Type B pancreatic cell (in vitro differentiated cells): ENCODE data around the gene PSMB11. TPM values are rescaled to one million over a fixed set of nuclear protein-coding genes. Genes with fewer than 3 reads are reported as not detected.

ENCODE experiments used
- DNase-seq: peaks from one replicate; pipeline ENCODE4 v3.0.0; 2021; ENCODE audit warnings: mixed read lengths; ENCODE audit not compliant: unreplicated experiment; ENCODE audit errors: extremely low spot score
- H3K27ac Mint-ChIP-seq: 2 replicates; pipeline ENCODE4 v1.8.0; 2021; ENCODE audit warnings: mild to moderate bottlenecking, mixed read lengths
- H3K27me3 Mint-ChIP-seq: 2 replicates; pipeline ENCODE4 v1.8.0; 2021; ENCODE audit warnings: mixed read lengths
- H3K36me3 Mint-ChIP-seq: 2 replicates; pipeline ENCODE4 v1.8.0; 2021; ENCODE audit warnings: mixed read lengths
- H3K4me1 Mint-ChIP-seq: one replicate; pipeline ENCODE4 v1.8.0; 2021; ENCODE audit warnings: mixed read lengths; ENCODE audit not compliant: unreplicated experiment
- H3K4me3 Mint-ChIP-seq: 2 replicates; pipeline ENCODE4 v1.8.0; 2021; ENCODE audit warnings: mild to moderate bottlenecking, mixed read lengths
- H3K9me3 Mint-ChIP-seq: 2 replicates; pipeline ENCODE4 v1.8.0; 2021; ENCODE audit warnings: mixed read lengths
- CTCF ChIP-seq: fragments of 200-600 bp; sonication (generic); conservative IDR thresholded peaks from 2 replicates; pipeline ENCODE4 v1.5.0; 2021; ENCODE audit warnings: antibody characterized with exemption, mild to moderate bottlenecking
- total RNA-seq: library from RNA; stranded (reverse); gene quantifications from 2 replicates; pipeline ENCODE4 v1.2.1, GENCODE V29; 2021; ENCODE audit warnings: low replicate concordance

The PSMB11 gene
- total RNA-seq, 1 donor from 2014 or later = not detected

GRCh38 chr14:23043145-23043544 lies 1.1 kb downstream of the PSMB11 start:
- no peak for DNase-seq
- Mint-ChIP-seq H3K4me1 (peaks cover 5% of the 10 kb centered on the region), H3K27ac (no peak overlapping the region), H3K9me3 (no peaks in the 10 kb centered on the region), H3K27me3 (peaks cover 7% of the 10 kb centered on the region), H3K4me3 (no peak overlapping the region), H3K36me3 (peaks cover 5% of the 10 kb centered on the region)
- no peak for TF ChIP-seq CTCF

GRCh38 chr14:23043754-23044153 lies 1.7 kb downstream of the PSMB11 start:
- peaks cover 7% of the 10 kb centered on the region for H3K27me3 Mint-ChIP-seq
- H3K4me1 Mint-ChIP-seq = peaks cover 5% of the 10 kb centered on the region
- H3K36me3 Mint-ChIP-seq = peaks cover 5% of the 10 kb centered on the region
- no peaks in the 10 kb centered on the region for H3K9me3 Mint-ChIP-seq
- no peak overlapping the region for H3K27ac Mint-ChIP-seq
- no peak for TF ChIP-seq CTCF
- DNase-seq = no peak
- no peak overlapping the region for H3K4me3 Mint-ChIP-seq

GRCh38 chr14:23044840-23045239 lies 2.8 kb downstream of the PSMB11 start:
- Mint-ChIP-seq H3K4me3 (no peak overlapping the region), H3K27ac (no peak overlapping the region), H3K27me3 (peaks cover 7% of the 10 kb centered on the region), H3K36me3 (peaks cover 5% of the 10 kb centered on the region), H3K4me1 (peaks cover 5% of the 10 kb centered on the region), H3K9me3 (no peaks in the 10 kb centered on the region)
- TF ChIP-seq CTCF = no peak
- no peak for DNase-seq

- H3K36me3 Mint-ChIP-seq = peaks cover 5% of the 10 kb centered on the region
- H3K4me1 Mint-ChIP-seq = peaks cover 5% of the 10 kb centered on the region
- no peak for DNase-seq
- peaks cover 7% of the 10 kb centered on the region for H3K27me3 Mint-ChIP-seq
- no peak overlapping the region for H3K27ac Mint-ChIP-seq
- H3K4me3 Mint-ChIP-seq = no peak overlapping the region
- no peak for TF ChIP-seq CTCF
- no peaks in the 10 kb centered on the region for H3K9me3 Mint-ChIP-seq
Observed at GRCh38 chr14:23045419-23046357, 3.7 kb downstream of the PSMB11 start.

- Mint-ChIP-seq H3K27ac (no peak overlapping the region), H3K36me3 (peaks cover 5% of the 10 kb centered on the region)
- no peak for DNase-seq
Observed at GRCh38 chr14:23047034-23047634, 5.1 kb downstream of the PSMB11 start.

More at GRCh38 chr14:23047034-23047634, 5.1 kb downstream of the PSMB11 start:
- no peaks in the 10 kb centered on the region for H3K9me3 Mint-ChIP-seq
- no peak overlapping the region for H3K4me3 Mint-ChIP-seq
- H3K27me3 Mint-ChIP-seq = peaks cover 7% of the 10 kb centered on the region
- peaks cover 5% of the 10 kb centered on the region for H3K4me1 Mint-ChIP-seq
- TF ChIP-seq CTCF = no peak
